ENCODE results near the gene CRADD. TPM values are rescaled to one million over a fixed set of nuclear protein-coding genes. Genes with fewer than 3 reads are reported as not detected.

Gene CRADD
- total RNA-seq, 1 experiment from 2014 or later: 7.6 TPM

DNA sequence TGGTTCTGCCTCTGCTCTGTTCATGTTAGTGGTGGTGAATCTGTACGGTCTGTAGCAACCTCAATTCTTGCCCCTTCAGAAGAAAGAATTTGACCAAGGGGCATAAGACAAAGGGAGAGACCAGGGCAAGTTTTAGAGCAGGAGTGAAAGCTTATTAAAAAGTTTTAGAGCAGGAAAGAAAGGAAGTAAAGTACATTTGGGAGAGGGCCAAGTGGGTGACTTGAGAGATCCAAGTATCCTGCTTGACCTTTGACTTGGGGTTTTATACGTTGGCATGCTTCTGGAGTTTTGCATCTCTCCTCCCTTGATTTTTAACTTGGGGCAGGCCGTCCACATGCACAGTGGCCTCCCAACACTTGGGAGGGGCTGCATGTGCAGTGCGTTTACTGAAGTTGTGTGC, 225.0 kb downstream of the CRADD start:
- H3K4ac ChIP-seq (ENCODE audit: low read depth, low read length): no peak overlapping the region
- no peak overlapping the region for H2BK15ac ChIP-seq (ENCODE audit: low read depth, low read length)
- H3K18ac ChIP-seq (ENCODE audit: insufficient read length, low read depth, low read length): no peak overlapping the region
- H3K79me1 ChIP-seq (ENCODE audit: insufficient read depth, low read depth, low read length, poor library complexity, severe bottlenecking): no peaks in the 10 kb centered on the region
- H3K56ac ChIP-seq (ENCODE audit: insufficient read length, low read depth, low read length): no peak overlapping the region
- H2BK12ac ChIP-seq (ENCODE audit: insufficient read length, low read depth, low read length): no peak overlapping the region
- H3K4me2 ChIP-seq (ENCODE audit: insufficient read depth, insufficient read length, low read length): no peak overlapping the region
- no peaks in the 10 kb centered on the region for H4K20me1 ChIP-seq (ENCODE audit: control insufficient read depth, insufficient read depth, insufficient read length)
- H2BK5ac ChIP-seq (ENCODE audit: insufficient read length, low read length): no peak overlapping the region
- no peak overlapping the region for H3K23ac ChIP-seq (ENCODE audit: insufficient read length, low read depth, low read length)
- Mint-ChIP-seq H3K27ac (no peak overlapping the region; a peak in 1 of 7 replicates), H3K27me3 (ENCODE audit: low read depth) (peaks cover 1% of the 10 kb centered on the region; the same call in 1 of the 2 replicates), H3K36me3 (ENCODE audit: insufficient read depth in 1 of 3, low read depth in 3 of 3) (peaks cover 0 to 12% (median 0%) of the 10 kb centered on the region in 3 experiments; a peak in 3 of 7 replicates), H3K4me1 (peaks cover 4 to 7% of the 10 kb centered on the region in 2 experiments; a peak in 3 of 4 replicates), H3K9me3 (peaks cover 13 to 15% of the 10 kb centered on the region in 2 experiments), H3K4me3 (no peak overlapping the region)
- H3K23me2 ChIP-seq (ENCODE audit: insufficient read length, low read depth, low read length, poor library complexity, severe bottlenecking): no peaks in the 10 kb centered on the region
- no peaks in the 10 kb centered on the region for H3K27me3 ChIP-seq (ENCODE audit: insufficient read depth, low read length)
- H4K91ac ChIP-seq (ENCODE audit: insufficient read length, low read depth, low read length): no peak overlapping the region
- H2BK120ac ChIP-seq (ENCODE audit: low read depth, low read length, poor library complexity, severe bottlenecking): no peak overlapping the region
- H2AK5ac ChIP-seq (ENCODE audit: insufficient read length, low read length): no peak overlapping the region
- H3K9ac ChIP-seq (ENCODE audit: extremely low read depth, insufficient read length, low read length): no peak overlapping the region
- no peak for DNase-seq
- H3K14ac ChIP-seq (ENCODE audit: insufficient read depth, low read length): no peak overlapping the region
- H3T11ph ChIP-seq (ENCODE audit: low read length): no peak overlapping the region
- no peak overlapping the region for H2BK20ac ChIP-seq (ENCODE audit: low read depth, low read length, poor library complexity, severe bottlenecking)
- H3K27ac ChIP-seq (ENCODE audit: insufficient read length, low read depth, low read length): no peak overlapping the region
- H3K9me3 ChIP-seq (ENCODE audit: control insufficient read depth, low read depth, low read length): no peaks in the 10 kb centered on the region
- TF ChIP-seq, protein P1, sequence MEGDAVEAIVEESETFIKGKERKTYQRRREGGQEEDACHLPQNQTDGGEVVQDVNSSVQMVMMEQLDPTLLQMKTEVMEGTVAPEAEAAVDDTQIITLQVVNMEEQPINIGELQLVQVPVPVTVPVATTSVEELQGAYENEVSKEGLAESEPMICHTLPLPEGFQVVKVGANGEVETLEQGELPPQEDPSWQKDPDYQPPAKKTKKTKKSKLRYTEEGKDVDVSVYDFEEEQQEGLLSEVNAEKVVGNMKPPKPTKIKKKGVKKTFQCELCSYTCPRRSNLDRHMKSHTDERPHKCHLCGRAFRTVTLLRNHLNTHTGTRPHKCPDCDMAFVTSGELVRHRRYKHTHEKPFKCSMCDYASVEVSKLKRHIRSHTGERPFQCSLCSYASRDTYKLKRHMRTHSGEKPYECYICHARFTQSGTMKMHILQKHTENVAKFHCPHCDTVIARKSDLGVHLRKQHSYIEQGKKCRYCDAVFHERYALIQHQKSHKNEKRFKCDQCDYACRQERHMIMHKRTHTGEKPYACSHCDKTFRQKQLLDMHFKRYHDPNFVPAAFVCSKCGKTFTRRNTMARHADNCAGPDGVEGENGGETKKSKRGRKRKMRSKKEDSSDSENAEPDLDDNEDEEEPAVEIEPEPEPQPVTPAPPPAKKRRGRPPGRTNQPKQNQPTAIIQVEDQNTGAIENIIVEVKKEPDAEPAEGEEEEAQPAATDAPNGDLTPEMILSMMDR (conservative IDR thresholded peaks at IDR 0.05): no peak
- H4K8ac ChIP-seq (replicated peaks; ENCODE audit: insufficient read length, low read depth, low read length): no peak overlapping the region
- H3K4me1 ChIP-seq (ENCODE audit: insufficient read depth, low read length): no peaks in the 10 kb centered on the region
- WGBS (ENCODE audit: extremely low coverage, insufficient read length, low lambda C conversion rate): no CpG with 5 or more reads among the region's 4 CpGs
- H3K79me2 ChIP-seq (ENCODE audit: insufficient read depth, low read length): no peaks in the 10 kb centered on the region
- no peak overlapping the region for H2AFZ ChIP-seq (ENCODE audit: low read length)
- no peak overlapping the region for H4K5ac ChIP-seq (ENCODE audit: insufficient read length, low read depth, low read length)

All from H9 (cell line).